Glutamatergic neuron (in vitro differentiated cells): Measurements from ENCODE around the gene DAB2IP. TPM values are rescaled to one million over a fixed set of nuclear protein-coding genes. Genes with fewer than 3 reads are reported as not detected.

ENCODE experiments used
- DNase-seq: peaks from one replicate; pipeline ENCODE4 v3.0.0; 2022
- H3K27ac Mint-ChIP-seq: one replicate; pipeline ENCODE4 v1.8.0; 2020; ENCODE audit warnings: mild to moderate bottlenecking, mixed read lengths, inconsistent platforms; ENCODE audit not compliant: unreplicated experiment
- H3K27me3 Mint-ChIP-seq: one replicate; pipeline ENCODE4 v1.8.0; 2020; ENCODE audit warnings: mild to moderate bottlenecking, moderate library complexity, mixed read lengths, inconsistent platforms; ENCODE audit not compliant: unreplicated experiment
- H3K36me3 Mint-ChIP-seq: one replicate; pipeline ENCODE4 v1.8.0; 2020; ENCODE audit warnings: mild to moderate bottlenecking, mixed read lengths, inconsistent platforms; ENCODE audit not compliant: unreplicated experiment
- H3K4me1 Mint-ChIP-seq: one replicate; pipeline ENCODE4 v1.8.0; 2020; ENCODE audit warnings: mild to moderate bottlenecking, low read depth, mixed read lengths, inconsistent platforms; ENCODE audit not compliant: unreplicated experiment
- H3K4me3 Mint-ChIP-seq: one replicate; pipeline ENCODE4 v1.8.0; 2020; ENCODE audit warnings: mild to moderate bottlenecking, mixed read lengths, inconsistent platforms; ENCODE audit not compliant: unreplicated experiment
- H3K9me3 Mint-ChIP-seq: one replicate; pipeline ENCODE4 v1.8.0; 2020; ENCODE audit warnings: mild to moderate bottlenecking, moderate library complexity, mixed read lengths, inconsistent platforms; ENCODE audit not compliant: unreplicated experiment
- total RNA-seq: library from RNA; stranded (reverse); fragmentation: NEBNext Ultra II Directional; extraction: Animal tissue kit (Norgen Biotek cat#: 25700); gene quantifications from one replicate; pipeline ENCODE4 v1.2.1, GENCODE V29; 2021; ENCODE audit not compliant: unreplicated experiment
- TF ChIP-seq, protein P1 (sequence below): fragments of 200-600 bp; sonication (generic); IDR thresholded peaks from one replicate; pipeline ENCODE4 v1.5.0; 2021; ENCODE audit not compliant: partially characterized antibody, unreplicated experiment

Gene DAB2IP
- total RNA-seq, 1 donor from 2014 or later: 32.9 TPM

- Mint-ChIP-seq H3K4me1 (no peaks in the 10 kb centered on the region), H3K4me3 (no peak overlapping the region)
These were observed 9.9 kb downstream of the DAB2IP start for GRCh38 chr9:121661328-121661727.

GRCh38 chr9:121662359-121662758, 10.9 kb downstream of the DAB2IP start:
- Mint-ChIP-seq H3K36me3 (no peaks in the 10 kb centered on the region), H3K27me3 (peaks cover 2% of the 10 kb centered on the region), H3K4me3 (no peak overlapping the region), H3K9me3 (peaks cover 1% of the 10 kb centered on the region), H3K4me1 (no peaks in the 10 kb centered on the region), H3K27ac (no peak overlapping the region)
- no peak for DNase-seq
- TF ChIP-seq, protein P1, sequence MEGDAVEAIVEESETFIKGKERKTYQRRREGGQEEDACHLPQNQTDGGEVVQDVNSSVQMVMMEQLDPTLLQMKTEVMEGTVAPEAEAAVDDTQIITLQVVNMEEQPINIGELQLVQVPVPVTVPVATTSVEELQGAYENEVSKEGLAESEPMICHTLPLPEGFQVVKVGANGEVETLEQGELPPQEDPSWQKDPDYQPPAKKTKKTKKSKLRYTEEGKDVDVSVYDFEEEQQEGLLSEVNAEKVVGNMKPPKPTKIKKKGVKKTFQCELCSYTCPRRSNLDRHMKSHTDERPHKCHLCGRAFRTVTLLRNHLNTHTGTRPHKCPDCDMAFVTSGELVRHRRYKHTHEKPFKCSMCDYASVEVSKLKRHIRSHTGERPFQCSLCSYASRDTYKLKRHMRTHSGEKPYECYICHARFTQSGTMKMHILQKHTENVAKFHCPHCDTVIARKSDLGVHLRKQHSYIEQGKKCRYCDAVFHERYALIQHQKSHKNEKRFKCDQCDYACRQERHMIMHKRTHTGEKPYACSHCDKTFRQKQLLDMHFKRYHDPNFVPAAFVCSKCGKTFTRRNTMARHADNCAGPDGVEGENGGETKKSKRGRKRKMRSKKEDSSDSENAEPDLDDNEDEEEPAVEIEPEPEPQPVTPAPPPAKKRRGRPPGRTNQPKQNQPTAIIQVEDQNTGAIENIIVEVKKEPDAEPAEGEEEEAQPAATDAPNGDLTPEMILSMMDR: no peak

More at GRCh38 chr9:121661328-121661727, 9.9 kb downstream of the DAB2IP start:
- DNase-seq: no peak
- TF ChIP-seq, protein P1: no peak
- Mint-ChIP-seq H3K27me3 (peaks cover 2% of the 10 kb centered on the region), H3K27ac (no peak overlapping the region), H3K36me3 (no peaks in the 10 kb centered on the region), H3K9me3 (peaks cover 1% of the 10 kb centered on the region)

- peaks cover 1% of the 10 kb centered on the region for H3K9me3 Mint-ChIP-seq
- no peak overlapping the region for H3K27ac Mint-ChIP-seq
- DNase-seq: no peak
- TF ChIP-seq, protein P1: no peak
- no peaks in the 10 kb centered on the region for H3K4me1 Mint-ChIP-seq
- H3K27me3 Mint-ChIP-seq: peaks cover 2% of the 10 kb centered on the region
- H3K4me3 Mint-ChIP-seq: no peak overlapping the region
- no peaks in the 10 kb centered on the region for H3K36me3 Mint-ChIP-seq
These were observed 11.6 kb downstream of the DAB2IP start for GRCh38 chr9:121662891-121663580.

DNA sequence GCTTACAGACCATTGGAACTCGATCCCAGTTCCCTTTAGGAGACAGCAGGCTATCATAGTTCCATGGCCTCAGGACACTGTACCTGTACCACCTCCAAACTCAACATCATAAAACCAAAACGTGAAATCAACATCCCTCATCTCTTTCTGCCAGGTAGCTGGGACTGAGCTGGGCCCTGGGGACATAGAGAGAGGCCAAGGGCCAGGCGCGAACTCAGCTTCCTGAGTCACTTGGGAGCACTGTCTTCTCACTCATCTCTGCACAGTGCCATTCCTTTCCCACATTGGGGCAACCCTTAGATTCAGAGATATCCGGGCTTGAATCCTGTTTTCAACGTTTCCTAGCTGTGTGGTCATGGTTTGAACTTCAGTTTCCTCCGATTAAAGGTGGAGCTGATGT, 12.2 kb downstream of the DAB2IP start:
- no peaks in the 10 kb centered on the region for H3K36me3 Mint-ChIP-seq
- H3K4me3 Mint-ChIP-seq: no peak overlapping the region
- DNase-seq: no peak

GRCh38 chr9:121666294-121666693, 14.9 kb downstream of the DAB2IP start:
- peaks cover 2% of the 10 kb centered on the region for H3K27me3 Mint-ChIP-seq
- H3K27ac Mint-ChIP-seq: no peak overlapping the region
- H3K9me3 Mint-ChIP-seq: no peaks in the 10 kb centered on the region
- no peaks in the 10 kb centered on the region for H3K36me3 Mint-ChIP-seq
- H3K4me3 Mint-ChIP-seq: no peak overlapping the region
- no peaks in the 10 kb centered on the region for H3K4me1 Mint-ChIP-seq
- no peak for DNase-seq
- TF ChIP-seq, protein P1: no peak

More for the DNA sequence above, 12.2 kb downstream of the DAB2IP start:
- Mint-ChIP-seq H3K9me3 (no peaks in the 10 kb centered on the region), H3K27ac (no peak overlapping the region), H3K4me1 (no peaks in the 10 kb centered on the region), H3K27me3 (peaks cover 2% of the 10 kb centered on the region)
- TF ChIP-seq, protein P1: no peak
